Suppressor macrophage treated with lipopolysaccharide for 1 hour (primary cell): ENCODE results near the gene GAL.

ENCODE experiments used
- DNase-seq, 3 donors: peaks; one replicate each; pipeline ENCODE4 v3.0.0-alpha.2; 2020 to 2022

The GAL gene

GRCh38 chr11:68659158-68659921 is 25.0 kb upstream of the GAL start:
- no peak for DNase-seq

- DNase-seq: no peak
Observed at GRCh38 chr11:68660066-68660810, 24.1 kb upstream of the GAL start.

- DNase-seq: no peak
Observed at GRCh38 chr11:68661014-68661413, 23.3 kb upstream of the GAL start.

GRCh38 chr11:68661697-68662603 is 22.4 kb upstream of the GAL start:
- DNase-seq: no peak

- no peak for DNase-seq
Observed at GRCh38 chr11:68663482-68664010, 20.8 kb upstream of the GAL start.

- DNase-seq: no peak
Observed at GRCh38 chr11:68664141-68664540, 20.2 kb upstream of the GAL start.

- no peak for DNase-seq
Observed at GRCh38 chr11:68664906-68665305, 19.4 kb upstream of the GAL start.

GRCh38 chr11:68665436-68665835 is 18.9 kb upstream of the GAL start:
- no peak for DNase-seq

GRCh38 chr11:68666849-68667248 is 17.5 kb upstream of the GAL start:
- DNase-seq: no peak

GRCh38 chr11:68667511-68668500 is 16.5 kb upstream of the GAL start:
- DNase-seq: no peak

GRCh38 chr11:68669301-68670090 is 14.8 kb upstream of the GAL start:
- no peak for DNase-seq

- no peak for DNase-seq
Observed at GRCh38 chr11:68670208-68670992, 13.9 kb upstream of the GAL start.

GRCh38 chr11:68673306-68673945 is 10.9 kb upstream of the GAL start:
- peak; percentile 29 to 60 (median 50) for DNase-seq

- DNase-seq: no peak
Observed at GRCh38 chr11:68673991-68674390, 10.4 kb upstream of the GAL start.

GRCh38 chr11:68674461-68674860 is 9.9 kb upstream of the GAL start:
- DNase-seq: no peak

GRCh38 chr11:68677432-68677831 is 6.9 kb upstream of the GAL start:
- DNase-seq: peak; percentile 74 to 87 (median 82)

- DNase-seq: no peak
Observed at GRCh38 chr11:68678031-68678441, 6.3 kb upstream of the GAL start.

- DNase-seq: no peak
Observed at GRCh38 chr11:68680541-68681231, 3.7 kb upstream of the GAL start.

GRCh38 chr11:68682531-68682961 is 1.8 kb upstream of the GAL start:
- DNase-seq: peak; percentile 78 to 90 (median 88)
